GM23338 (cell line): ENCODE results near the gene CPXM1. TPM values are rescaled to one million over a fixed set of nuclear protein-coding genes. Genes with fewer than 3 reads are reported as not detected.

ENCODE experiments used
- ATAC-seq: fragments of 200-7000 bp; cut with Tn5 transposase; 3 replicates; pipeline ENCODE4 v1.9.1; 2020
- DNase-seq: peaks from one replicate; pipeline ENCODE4 v3.0.0-alpha.2; 2015; ENCODE audit warnings: low spot score
- H2AFZ ChIP-seq: fragments of 200-600 bp; sonication (generic); 2 replicates; pipeline ENCODE4 v1.8.0; 2016; ENCODE audit warnings: antibody characterized with exemption, mild to moderate bottlenecking, moderate library complexity
- H3F3A ChIP-seq: fragments of 200-600 bp; sonication (generic); replicated peaks from 2 replicates; pipeline ENCODE4 v1.8.0; 2017; ENCODE audit warnings: antibody characterized with exemption, mixed run types, low read depth
- H3K27ac ChIP-seq: fragments of 200-600 bp; sonication (generic); 2 replicates; pipeline ENCODE4 v1.6.1; 2016; ENCODE audit warnings: low read depth
- H3K27me3 ChIP-seq: fragments of 200-600 bp; sonication (generic); 2 replicates; pipeline ENCODE4 v1.8.0; 2016; ENCODE audit warnings: mild to moderate bottlenecking, mixed run types, moderate library complexity; ENCODE audit not compliant: insufficient read depth
- H3K36me3 ChIP-seq: fragments of 200-600 bp; sonication (generic); 2 replicates; pipeline ENCODE4 v1.8.0; 2016; ENCODE audit warnings: mild to moderate bottlenecking; ENCODE audit not compliant: insufficient read depth
- H3K4me1 ChIP-seq: fragments of 200-600 bp; sonication (generic); 2 replicates; pipeline ENCODE4 v1.8.0; 2016; ENCODE audit warnings: mild to moderate bottlenecking, moderate library complexity; ENCODE audit not compliant: insufficient read depth
- H3K4me2 ChIP-seq: fragments of 200-600 bp; sonication (generic); 2 replicates; pipeline ENCODE4 v1.7.1; 2017; ENCODE audit warnings: mixed run types
- H3K4me3 ChIP-seq: fragments of 200-600 bp; sonication (generic); 2 replicates; pipeline ENCODE4 v1.6.1; 2016; ENCODE audit warnings: mixed run types
- H3K79me2 ChIP-seq: fragments of 200-600 bp; sonication (generic); replicated peaks from 2 replicates; pipeline ENCODE4 v1.8.0; 2017; ENCODE audit warnings: mild to moderate bottlenecking; ENCODE audit not compliant: insufficient read depth
- H3K9me2 ChIP-seq: fragments of 200-600 bp; sonication (generic); 2 replicates; pipeline ENCODE4 v1.8.0; 2017; ENCODE audit not compliant: insufficient read depth
- H4K20me1 ChIP-seq: fragments of 200-600 bp; sonication (generic); replicated peaks from 2 replicates; pipeline ENCODE4 v1.8.0; 2017; ENCODE audit warnings: mild to moderate bottlenecking; ENCODE audit not compliant: insufficient read depth
- H3K27ac Mint-ChIP-seq: 2 replicates; pipeline ENCODE4 v1.8.0; 2020; ENCODE audit warnings: inconsistent platforms, mild to moderate bottlenecking, moderate library complexity, mixed read lengths
- H3K27me3 Mint-ChIP-seq: 3 replicates; pipeline ENCODE4 v1.8.0; 2022; ENCODE audit warnings: low read depth, mild to moderate bottlenecking, moderate library complexity, mixed read lengths, inconsistent platforms; ENCODE audit not compliant: insufficient read depth, poor library complexity
- H3K36me3 Mint-ChIP-seq: 3 replicates; pipeline ENCODE4 v1.8.0; 2021; ENCODE audit warnings: low read depth, mild to moderate bottlenecking, inconsistent platforms, moderate library complexity, mixed read lengths
- H3K4me1 Mint-ChIP-seq: 3 replicates; pipeline ENCODE4 v1.8.0; 2020; ENCODE audit warnings: mild to moderate bottlenecking, inconsistent platforms, mixed read lengths
- H3K4me3 Mint-ChIP-seq: 3 replicates; pipeline ENCODE4 v1.8.0; 2021; ENCODE audit warnings: moderate library complexity, mild to moderate bottlenecking, inconsistent platforms, mixed read lengths
- H3K9me3 Mint-ChIP-seq: 3 replicates; pipeline ENCODE4 v1.8.0; 2020; ENCODE audit warnings: moderate library complexity, mild to moderate bottlenecking, inconsistent platforms, mixed read lengths
- CREB1 ChIP-seq: fragments of 250-450 bp; sonication (Bioruptor Pico); IDR thresholded peaks from 2 replicates; pipeline ENCODE4 v1.5.0; 2020; ENCODE audit warnings: low read depth, mild to moderate bottlenecking, moderate library complexity
- CTCF ChIP-seq, 2 experiments: fragments of 200-600 bp in 1 of 2; sonication (generic) in 1 of 2; conservative IDR thresholded peaks; 2 replicates each; pipeline versions ENCODE4 v1.5.1 to v1.6.1; 2016 to 2017; ENCODE audit warnings: antibody characterized with exemption in 2 of 2, low read depth in 2 of 2, mild to moderate bottlenecking in 2 of 2, moderate library complexity in 1 of 2
- ETS1 ChIP-seq: IDR thresholded peaks from 2 replicates; pipeline ENCODE4 v1.6.1; 2016; ENCODE audit warnings: antibody characterized with exemption
- EZH2 ChIP-seq: fragments of 200-600 bp; sonication (generic); IDR thresholded peaks from one replicate; pipeline ENCODE4 v1.8.0; 2017; ENCODE audit warnings: antibody characterized with exemption, mild to moderate bottlenecking, low read depth; ENCODE audit not compliant: unreplicated experiment
- EZH2phosphoT487 ChIP-seq: fragments of 200-600 bp; sonication (generic); IDR thresholded peaks from one replicate; pipeline ENCODE4 v1.8.1; 2018; ENCODE audit warnings: antibody characterized with exemption; ENCODE audit not compliant: unreplicated experiment
- JUNB ChIP-seq: IDR thresholded peaks from one replicate; pipeline ENCODE4 v1.6.1; 2016; ENCODE audit warnings: antibody characterized with exemption; ENCODE audit not compliant: unreplicated experiment
- NANOG ChIP-seq: IDR thresholded peaks from 2 replicates; pipeline ENCODE4 v1.6.1; 2016; ENCODE audit warnings: antibody characterized with exemption, borderline replicate concordance
- POLR2AphosphoS5 ChIP-seq: IDR thresholded peaks from 2 replicates; pipeline ENCODE4 v1.6.1; 2016; ENCODE audit warnings: antibody characterized with exemption, low read depth
- REST ChIP-seq: IDR thresholded peaks from one replicate; pipeline ENCODE4 v1.6.1; 2018; ENCODE audit warnings: antibody characterized with exemption; ENCODE audit not compliant: unreplicated experiment
- STAT1 ChIP-seq: IDR thresholded peaks from one replicate; pipeline ENCODE4 v1.6.1; 2016; ENCODE audit warnings: antibody characterized with exemption; ENCODE audit not compliant: unreplicated experiment
- ZNF114 ChIP-seq: fragments of 250-450 bp; sonication (Bioruptor Pico); IDR thresholded peaks from 2 replicates; pipeline ENCODE4 v1.5.0; 2020; ENCODE audit warnings: mild to moderate bottlenecking, moderate library complexity
- ZNF331 ChIP-seq: fragments of 250-450 bp; sonication (Bioruptor Pico); IDR thresholded peaks from 2 replicates; pipeline ENCODE4 v1.5.0; 2020; ENCODE audit warnings: low read depth, mild to moderate bottlenecking, moderate library complexity
- ZNF462 ChIP-seq: fragments of 250-450 bp; sonication (Bioruptor Pico); IDR thresholded peaks from 2 replicates; pipeline ENCODE4 v1.5.0; 2020; ENCODE audit warnings: mild to moderate bottlenecking, moderate library complexity
- polyA plus RNA-seq: library from polyadenylated mRNA; unstranded; fragments of >200 nt; fragmentation: Nextera tagmentation; extraction: Ambion mirVana; gene quantifications from 2 replicates; pipeline ENCODE4 v1.2.1, GENCODE V29; 2016
- total RNA-seq: library from RNA; depleted of rRNA; stranded (reverse); fragments of >200 nt; shearing (Covaris generic); gene quantifications from 2 replicates; pipeline ENCODE4 v1.2.3, GENCODE V29; 2014

The CPXM1 gene
- total and polyA plus RNA-seq, 2 experiments from 2014 or later: 17.0 to 29.3 TPM

- Mint-ChIP-seq H3K4me3 (no peak overlapping the region), H3K27ac (no peak overlapping the region), H3K36me3 (no peaks in the 10 kb centered on the region), H3K4me1 (peaks cover 3% of the 10 kb centered on the region; the same call in 1 of the 3 replicates), H3K27me3 (peaks cover 10% of the 10 kb centered on the region), H3K9me3 (no peaks in the 10 kb centered on the region)
- Histone ChIP-seq H2AFZ (no peak overlapping the region), H3K27ac (no peak overlapping the region), H3K79me2 (no peaks in the 10 kb centered on the region), H3K4me3 (no peak overlapping the region), H4K20me1 (0 out of 2 replicates have a peak, but pooled peaks cover 3% of the 10 kb centered on the region), H3K4me2 (no peak overlapping the region), H3K9me2 (no peaks in the 10 kb centered on the region), H3K36me3 (no peaks in the 10 kb centered on the region), H3F3A (no peaks in the 10 kb centered on the region), H3K27me3 (no peaks in the 10 kb centered on the region), H3K4me1 (no peaks in the 10 kb centered on the region)
- TF ChIP-seq ZNF114 (no peak), ZNF331 (CRISPR knock-in tag) (no peak), NANOG (no peak), CREB1 (no peak), REST (no peak), STAT1 (no peak), EZH2 (no peak), ZNF462 (CRISPR knock-in tag) (no peak), ETS1 (no peak), POLR2AphosphoS5 (no peak), EZH2phosphoT487 (no peak), CTCF (conservative IDR thresholded peaks at IDR 0.05; ENCODE audit: low read depth in 2 of 2) (no peak), JUNB (no peak)
- no peak for DNase-seq
- no peak for ATAC-seq
Observed at GRCh38 chr20:2849529-2849928, 49.1 kb upstream of the CPXM1 start.
